Measurements from ENCODE around the gene NCOA5.

- TF ChIP-seq CTCF (IDR thresholded peaks at IDR 0.05; ENCODE audit: low read depth, low read length, missing input control): no peak
- no peak for TF ChIP-seq SP1 (IDR thresholded peaks at IDR 0.05)
Observed at GRCh38 chr20:46122071-46122470, 32.3 kb upstream of the NCOA5 start.
